A673 (cell line): ENCODE results near the gene PTGDR. TPM values are rescaled to one million over a fixed set of nuclear protein-coding genes. Genes with fewer than 3 reads are reported as not detected.

ENCODE experiments used
- BruUV-seq: library from RNA; stranded (reverse); fragments of 400-500 nt; replicated peaks from 2 replicates; lab custom pipeline; 2021; lab: Mats Ljungman, UMichigan
- CTCF ChIA-PET: fragments of 300-600 bp; sonication (Branson Sonifier 250); formaldehyde crosslinking; loops from one replicate; lab custom pipeline; 2022; ENCODE audit warnings: antibody characterized with exemption; lab: Charles Lee
- POLR2A ChIA-PET: fragments of 300-600 bp; sonication (Branson Sonifier 250); formaldehyde crosslinking; loops from one replicate; lab custom pipeline; 2022; ENCODE audit warnings: antibody characterized with exemption; ENCODE audit not compliant: low non-redundant PET; lab: Charles Lee
- DNase-seq: peaks from one replicate; pipeline ENCODE4 v3.0.0-alpha.2; 2015; ENCODE audit warnings: low spot score
- H3K27ac ChIP-seq: fragments of 200-600 bp; sonication (generic); 2 replicates; pipeline ENCODE4 v1.5.1; 2016; ENCODE audit warnings: mixed run types, low read depth, mild to moderate bottlenecking, mixed read lengths, antibody characterized with exemption, low read length; ENCODE audit not compliant: poor library complexity, severe bottlenecking
- H3K27me3 ChIP-seq: fragments of 200-600 bp; sonication (generic); replicated peaks from 2 replicates; pipeline ENCODE4 v1.6.1; 2017; ENCODE audit warnings: mixed run types, low read depth, mild to moderate bottlenecking, mixed read lengths, antibody characterized with exemption, low read length; ENCODE audit not compliant: insufficient read depth, poor library complexity
- H3K36me3 ChIP-seq: fragments of 200-600 bp; sonication (generic); 2 replicates; pipeline ENCODE4 v1.6.1; 2016; ENCODE audit warnings: mixed run types, mild to moderate bottlenecking, mixed read lengths, antibody characterized with exemption, low read length; ENCODE audit not compliant: insufficient read depth, poor library complexity, severe bottlenecking
- H3K4me1 ChIP-seq: fragments of 200-600 bp; sonication (generic); 2 replicates; pipeline ENCODE4 v1.6.1; 2017; ENCODE audit warnings: mixed run types, mild to moderate bottlenecking, mixed read lengths, antibody characterized with exemption, low read length; ENCODE audit not compliant: insufficient read depth, poor library complexity, severe bottlenecking
- H3K4me3 ChIP-seq: fragments of 200-600 bp; sonication (generic); 2 replicates; pipeline ENCODE4 v1.5.1; 2016; ENCODE audit warnings: low read depth, mixed run types, mild to moderate bottlenecking, mixed read lengths, low read length; ENCODE audit not compliant: poor library complexity, severe bottlenecking
- H3K9me3 ChIP-seq: fragments of 200-600 bp; sonication (generic); 2 replicates; pipeline ENCODE4 v1.6.1; 2016; ENCODE audit warnings: mixed run types, low read depth, mild to moderate bottlenecking, mixed read lengths, antibody characterized with exemption, low read length; ENCODE audit not compliant: poor library complexity, severe bottlenecking
- CTCF ChIP-seq: fragments of 300-800, 200-600 bp; sonication (generic); conservative IDR thresholded peaks from 2 replicates; pipeline ENCODE4 v1.5.1; 2017; ENCODE audit warnings: low read depth, mild to moderate bottlenecking, antibody characterized with exemption, low read length, moderate library complexity, mixed read lengths
- EZH2 ChIP-seq: fragments of 200-600 bp; sonication (generic); IDR thresholded peaks from 2 replicates; pipeline ENCODE4 v1.6.1; 2017; ENCODE audit warnings: borderline replicate concordance, low read depth, mild to moderate bottlenecking, mixed read lengths, antibody characterized with exemption, low read length; ENCODE audit not compliant: poor library complexity, severe bottlenecking
- intact Hi-C: fragments of 100-400 bp; cut with micrococcal nuclease; formaldehyde crosslinking; loops from one replicate; pipeline ENCODE4 v1.10.0; 2022; ENCODE audit not compliant: unreplicated experiment
- total RNA-seq: library from RNA; stranded (reverse); gene quantifications from 2 replicates; pipeline ENCODE4 v1.2.3, GENCODE V29; 2021

Gene PTGDR
- total RNA-seq, 1 experiment from 2014 or later = not detected

GRCh38 chr14:52265253-52265652 lies 2.2 kb upstream of the PTGDR start:
- intact Hi-C loops = no loop called here
- BruUV-seq = no TSS peak
- H3K9me3 ChIP-seq = no peaks in the 10 kb centered on the region
- ChIA-PET POLR2A (no interaction called here), CTCF (no interaction called here)
- TF ChIP-seq EZH2 = no peak
- no peak for TF ChIP-seq CTCF
- H3K27ac ChIP-seq = no peak overlapping the region
- H3K36me3 ChIP-seq = no peaks in the 10 kb centered on the region
- H3K4me1 ChIP-seq = no peaks in the 10 kb centered on the region
- no peak for DNase-seq
- no peak overlapping the region for H3K4me3 ChIP-seq
- H3K27me3 ChIP-seq = peaks cover 50% of the 10 kb centered on the region

GRCh38 chr14:52266179-52266578 lies 1.3 kb upstream of the PTGDR start:
- TF ChIP-seq CTCF (no peak), EZH2 (no peak)
- Histone ChIP-seq H3K4me1 (no peaks in the 10 kb centered on the region), H3K9me3 (no peaks in the 10 kb centered on the region), H3K27ac (no peak overlapping the region), H3K36me3 (no peaks in the 10 kb centered on the region), H3K27me3 (peaks cover 58% of the 10 kb centered on the region), H3K4me3 (no peak overlapping the region)
- intact Hi-C loops = no loop called here
- DNase-seq = no peak
- POLR2A ChIA-PET = no interaction called here
- BruUV-seq = no TSS peak
- CTCF ChIA-PET = no interaction called here

- H3K4me3 ChIP-seq = no peak overlapping the region
- POLR2A ChIA-PET = no interaction called here
- H3K27me3 ChIP-seq = peaks cover 64% of the 10 kb centered on the region
- no peaks in the 10 kb centered on the region for H3K36me3 ChIP-seq
- no peaks in the 10 kb centered on the region for H3K4me1 ChIP-seq
- H3K27ac ChIP-seq = no peak overlapping the region
- no peak for DNase-seq
- no peak for TF ChIP-seq CTCF
- TF ChIP-seq EZH2 = no peak
- intact Hi-C loops = no loop called here
- CTCF ChIA-PET = no interaction called here
- no peaks in the 10 kb centered on the region for H3K9me3 ChIP-seq
- BruUV-seq = no TSS peak
Observed at GRCh38 chr14:52266782-52267181, 716 bp upstream of the PTGDR start.
